ENCODE results near the gene RGMA.

DNA sequence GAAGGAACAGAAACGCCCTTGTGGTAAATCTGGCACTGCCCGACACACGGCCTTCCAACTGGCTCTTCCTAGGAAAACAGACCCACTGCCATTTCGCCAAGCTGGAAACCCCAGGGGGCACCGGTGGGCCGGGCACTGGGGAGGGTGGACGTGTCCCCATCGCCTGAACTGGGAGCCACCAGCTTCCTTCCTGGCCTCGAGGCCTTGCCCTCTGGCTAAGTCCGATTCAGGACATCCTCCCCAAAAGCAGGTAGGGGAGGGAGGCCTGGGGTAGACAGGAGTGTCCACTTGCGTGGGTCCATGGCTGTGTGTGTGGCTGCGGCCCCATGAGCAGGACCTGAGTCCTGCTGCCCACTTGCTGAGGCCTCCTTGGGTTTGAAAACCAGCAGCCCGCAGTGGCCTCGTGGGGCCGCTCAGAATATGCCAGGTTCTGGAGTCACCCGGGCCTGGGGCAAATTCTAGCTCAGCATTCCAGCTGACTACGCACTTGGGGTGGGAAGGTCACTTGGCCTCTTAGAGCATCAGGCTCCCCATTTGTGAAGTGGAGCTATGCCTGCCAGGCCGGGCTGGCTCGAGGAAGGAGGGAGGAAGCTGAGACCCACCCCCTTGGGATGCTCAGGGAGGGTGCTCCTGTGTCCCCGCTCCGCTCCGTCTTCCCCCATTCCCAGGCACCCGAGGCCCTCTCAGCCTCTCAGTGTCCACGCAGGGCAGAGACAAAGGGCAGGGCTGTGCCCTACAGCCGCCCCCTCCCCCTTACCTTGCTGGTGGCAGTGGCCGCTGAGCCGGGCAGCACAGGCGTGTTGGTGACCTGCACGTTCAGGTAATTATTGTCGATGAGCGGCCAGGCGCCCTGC is 37.5 kb downstream of the RGMA start:
- no peak for TF ChIP-seq GATA2 (IDR thresholded peaks at IDR 0.05; ENCODE audit: low read depth, low read length)
- TF ChIP-seq GATA3 (IDR thresholded peaks at IDR 0.05; ENCODE audit: low read depth, low read length), result no peak

Data from SH-SY5Y (cell line).